DOHH2 (cell line): Measurements from ENCODE around the gene HOXA9.

Experiments
- H3F3A ChIP-seq: fragments of 200-600 bp; sonication (generic), shearing (Covaris generic); 2 replicates; pipeline ENCODE4 v1.6.0; 2016; ENCODE audit warnings: antibody characterized with exemption, mild to moderate bottlenecking; ENCODE audit not compliant: control insufficient read depth, insufficient read depth
- H3K27ac ChIP-seq: fragments of 200-600 bp; sonication (generic); 2 replicates; pipeline ENCODE4 v1.5.1; 2014; ENCODE audit warnings: low read depth, mild to moderate bottlenecking, low read length, moderate library complexity
- H3K27me3 ChIP-seq: fragments of 200-600 bp; sonication (generic); 2 replicates; pipeline ENCODE4 v1.6.1; 2014; ENCODE audit warnings: mild to moderate bottlenecking, low read length, mixed read lengths; ENCODE audit not compliant: control insufficient read depth
- H3K36me3 ChIP-seq: fragments of 200-600 bp; sonication (generic); 2 replicates; pipeline ENCODE4 v1.6.1; 2014; ENCODE audit warnings: mild to moderate bottlenecking, low read length, moderate library complexity, mixed read lengths; ENCODE audit not compliant: control insufficient read depth
- H3K4me1 ChIP-seq: fragments of 200-600 bp; sonication (generic); 2 replicates; pipeline ENCODE4 v1.6.1; 2014; ENCODE audit warnings: mild to moderate bottlenecking, low read length, mixed read lengths; ENCODE audit not compliant: control insufficient read depth
- H3K4me2 ChIP-seq: fragments of 200-600 bp; sonication (generic); 2 replicates; pipeline ENCODE4 v1.6.0; 2014; ENCODE audit warnings: mild to moderate bottlenecking, low read length, moderate library complexity
- H3K4me3 ChIP-seq: fragments of 200-600 bp; sonication (generic); 2 replicates; pipeline ENCODE4 v1.5.1; 2014; ENCODE audit warnings: mild to moderate bottlenecking, low read length, mixed read lengths
- H3K79me2 ChIP-seq: fragments of 200-600 bp; sonication (generic); 2 replicates; pipeline ENCODE4 v1.6.1; 2014; ENCODE audit warnings: mild to moderate bottlenecking, low read length, mixed read lengths; ENCODE audit not compliant: control insufficient read depth
- H3K9me2 ChIP-seq: fragments of 200-600 bp; sonication (generic); replicated peaks from 2 replicates; pipeline ENCODE4 v1.6.1; 2014; ENCODE audit warnings: mild to moderate bottlenecking, low read length, mixed read lengths; ENCODE audit not compliant: control insufficient read depth
- H3K9me3 ChIP-seq: fragments of 200-600 bp; sonication (generic); 2 replicates; pipeline ENCODE4 v1.6.1; 2014; ENCODE audit warnings: antibody characterized with exemption, low read length, mixed read lengths; ENCODE audit not compliant: control insufficient read depth, insufficient read depth
- H4K20me1 ChIP-seq: fragments of 200-600 bp; sonication (generic); 2 replicates; pipeline ENCODE4 v1.6.0; 2014; ENCODE audit warnings: low read depth, mild to moderate bottlenecking, antibody characterized with exemption, low read length, moderate library complexity; ENCODE audit not compliant: control insufficient read depth, insufficient read depth
- CTCF ChIP-seq: fragments of 200-600 bp; sonication (generic); IDR thresholded peaks from one replicate; pipeline ENCODE4 v1.5.1; 2014; ENCODE audit warnings: antibody characterized with exemption, mild to moderate bottlenecking, low read depth, low read length; ENCODE audit not compliant: poor library complexity, severe bottlenecking
- EZH2phosphoT487 ChIP-seq: fragments of 200-600 bp; sonication (generic); IDR thresholded peaks from 2 replicates; pipeline ENCODE4 v1.6.1; 2017; ENCODE audit warnings: borderline replicate concordance, mild to moderate bottlenecking, antibody characterized with exemption, low read length, moderate library complexity, mixed read lengths

HOXA9 gene

GRCh38 chr7:27194002-27194352 lies 28.6 kb upstream of the HOXA9 start:
- H3K27ac ChIP-seq: no peak overlapping the region

GRCh38 chr7:27193335-27194001 lies 28.1 kb upstream of the HOXA9 start:
- Histone ChIP-seq H3K79me2 (no peaks in the 10 kb centered on the region), H3K4me2 (peak overlapping the region; percentile 38; the same call in 1 of the 2 replicates), H3K4me3 (peak overlapping the region; percentile 12; the same call in 1 of the 2 replicates), H3K36me3 (no peaks in the 10 kb centered on the region), H3K27ac (no peak overlapping the region), H3K27me3 (peaks cover 94% of the 10 kb centered on the region), H4K20me1 (0 out of 2 replicates have a peak, but pooled peaks cover 8% of the 10 kb centered on the region), H3F3A (peaks cover 2% of the 10 kb centered on the region; the same call in 1 of the 2 replicates), H3K9me3 (no peaks in the 10 kb centered on the region), H3K4me1 (peaks cover 13% of the 10 kb centered on the region), H3K9me2 (no peaks in the 10 kb centered on the region)
- TF ChIP-seq CTCF (no peak), EZH2phosphoT487 (peak; percentile 10; the same call in 1 of the 2 replicates)

More at GRCh38 chr7:27194002-27194352, 28.6 kb upstream of the HOXA9 start:
- Histone ChIP-seq H3K4me3 (no peak overlapping the region), H3F3A (peaks cover 2% of the 10 kb centered on the region; the same call in 1 of the 2 replicates), H3K27me3 (peaks cover 94% of the 10 kb centered on the region), H3K79me2 (no peaks in the 10 kb centered on the region), H4K20me1 (0 out of 2 replicates have a peak, but pooled peaks cover 8% of the 10 kb centered on the region), H3K36me3 (no peaks in the 10 kb centered on the region), H3K4me1 (peaks cover 8% of the 10 kb centered on the region), H3K4me2 (no peak overlapping the region), H3K9me2 (no peaks in the 10 kb centered on the region), H3K9me3 (no peaks in the 10 kb centered on the region)
- TF ChIP-seq EZH2phosphoT487: no peak
- no peak for TF ChIP-seq CTCF

GRCh38 chr7:27192546-27193334 lies 27.4 kb upstream of the HOXA9 start:
- H3K27me3 ChIP-seq: peaks cover 94% of the 10 kb centered on the region
- H3K4me3 ChIP-seq: peak overlapping the region; percentile 12; the same call in 1 of the 2 replicates

More at GRCh38 chr7:27192546-27193334, 27.4 kb upstream of the HOXA9 start:
- no peaks in the 10 kb centered on the region for H3K36me3 ChIP-seq
- 0 out of 2 replicates have a peak, but pooled peaks cover 8% of the 10 kb centered on the region for H4K20me1 ChIP-seq
- H3K9me2 ChIP-seq: no peaks in the 10 kb centered on the region
- peaks cover 2% of the 10 kb centered on the region; the same call in 1 of the 2 replicates for H3F3A ChIP-seq
- no peaks in the 10 kb centered on the region for H3K9me3 ChIP-seq
- H3K4me2 ChIP-seq: peak overlapping the region; percentile 38
- TF ChIP-seq CTCF (no peak), EZH2phosphoT487 (no peak; the same call in 1 of the 2 replicates)
- peaks cover 19% of the 10 kb centered on the region for H3K4me1 ChIP-seq
- H3K79me2 ChIP-seq: no peaks in the 10 kb centered on the region
- H3K27ac ChIP-seq: no peak overlapping the region
